GM21528 (cell line): ENCODE data around the gene UBR4.

ENCODE experiments used
- ATAC-seq: cut with Tn5 transposase; IDR thresholded peaks from one replicate; pipeline ENCODE4 v1.9.1; 2021; ENCODE audit warnings: mild to moderate bottlenecking, moderate library complexity; ENCODE audit not compliant: unreplicated experiment, low FRiP score

UBR4 gene

GRCh38 chr1:19061798-19062197, 148.3 kb downstream of the UBR4 start:
- no peak for ATAC-seq

- ATAC-seq: no peak
Observed at GRCh38 chr1:19061343-19061742, 148.7 kb downstream of the UBR4 start.

GRCh38 chr1:19059773-19060172, 150.3 kb downstream of the UBR4 start:
- ATAC-seq: no peak

GRCh38 chr1:19058476-19058797, 151.6 kb downstream of the UBR4 start:
- no peak for ATAC-seq

GRCh38 chr1:19057784-19058475, 152.1 kb downstream of the UBR4 start:
- ATAC-seq: no peak

GRCh38 chr1:19057182-19057779, 152.8 kb downstream of the UBR4 start:
- no peak for ATAC-seq

- no peak for ATAC-seq
Observed at GRCh38 chr1:19055701-19056100, 154.4 kb downstream of the UBR4 start.

- no peak for ATAC-seq
Observed at GRCh38 chr1:19055001-19055400, 155.1 kb downstream of the UBR4 start.

GRCh38 chr1:19054216-19054615, 155.8 kb downstream of the UBR4 start:
- no peak for ATAC-seq

GRCh38 chr1:19053486-19053885, 156.6 kb downstream of the UBR4 start:
- ATAC-seq: no peak

- no peak for ATAC-seq
Observed at GRCh38 chr1:19049798-19050197, 160.3 kb downstream of the UBR4 start.

- ATAC-seq: no peak
Observed at GRCh38 chr1:19049128-19049768, 160.8 kb downstream of the UBR4 start.

GRCh38 chr1:19046972-19047731, 162.9 kb downstream of the UBR4 start:
- ATAC-seq: no peak

- no peak for ATAC-seq
Observed at GRCh38 chr1:19045898-19046880, 163.9 kb downstream of the UBR4 start.

GRCh38 chr1:19044975-19045831, 164.9 kb downstream of the UBR4 start:
- ATAC-seq: no peak

- ATAC-seq: no peak
Observed at GRCh38 chr1:19044471-19044870, 165.6 kb downstream of the UBR4 start.

GRCh38 chr1:19043579-19044443, 166.3 kb downstream of the UBR4 start:
- ATAC-seq: no peak
